HEK293 (cell line): Measurements from ENCODE around the gene HOXA10.
A peak's percentile ranks its signal among the peaks of the same experiment; 100 is the strongest.

Source experiments
- BCL11B ChIP-seq: fragments of 450-650 bp; formaldehyde crosslinking; IDR thresholded peaks from 2 replicates; pipeline ENCODE4 v1.5.1; 2016; ENCODE audit warnings: low read depth, missing biosample characterization, missing genetic modification characterization
- EGR2 ChIP-seq: fragments of 450-650 bp; formaldehyde crosslinking; IDR thresholded peaks from 2 replicates; pipeline ENCODE4 v1.5.1; 2016; ENCODE audit warnings: low read depth, missing biosample characterization, missing genetic modification characterization
- GLIS2 ChIP-seq: fragments of 450-650 bp; formaldehyde crosslinking; IDR thresholded peaks from 2 replicates; pipeline ENCODE4 v1.5.1; 2016; ENCODE audit warnings: missing biosample characterization, missing genetic modification characterization
- IKZF3 ChIP-seq: fragments of 450-650 bp; IDR thresholded peaks from 2 replicates; pipeline ENCODE4 v1.5.0; 2018; ENCODE audit warnings: missing biosample characterization, mild to moderate bottlenecking, missing genetic modification characterization, moderate library complexity
- KLF10 ChIP-seq: fragments of 450-650 bp; IDR thresholded peaks from 2 replicates; pipeline ENCODE4 v1.5.1; 2018; ENCODE audit warnings: missing biosample characterization, mild to moderate bottlenecking, missing genetic modification characterization
- KLF8 ChIP-seq: fragments of 450-650 bp; formaldehyde crosslinking; IDR thresholded peaks from 2 replicates; pipeline ENCODE4 v1.5.1; 2016; ENCODE audit warnings: missing biosample characterization, missing genetic modification characterization
- MYNN ChIP-seq: fragments of 450-650 bp; formaldehyde crosslinking; IDR thresholded peaks from 2 replicates; pipeline ENCODE4 v1.5.1; 2016; ENCODE audit warnings: missing biosample characterization, missing genetic modification characterization, borderline replicate concordance
- SETDB1 ChIP-seq: IDR thresholded peaks from one replicate; pipeline ENCODE4 v1.6.1; 2017; ENCODE audit warnings: mild to moderate bottlenecking, low read length, moderate library complexity, mixed read lengths; ENCODE audit not compliant: insufficient read length
- ZBTB21 ChIP-seq: fragments of 450-650 bp; formaldehyde crosslinking; IDR thresholded peaks from 2 replicates; pipeline ENCODE4 v1.5.1; 2017; ENCODE audit warnings: missing biosample characterization, missing genetic modification characterization
- ZEB2 ChIP-seq: fragments of 450-650 bp; formaldehyde crosslinking; IDR thresholded peaks from 2 replicates; pipeline ENCODE4 v1.5.1; 2016; ENCODE audit warnings: missing biosample characterization, missing genetic modification characterization
- ZFHX2 ChIP-seq: fragments of 450-650 bp; formaldehyde crosslinking; conservative IDR thresholded peaks from 2 replicates; pipeline ENCODE4 v1.5.1; 2016; ENCODE audit warnings: missing biosample characterization, missing genetic modification characterization
- ZFP37 ChIP-seq: fragments of 450-650 bp; formaldehyde crosslinking; IDR thresholded peaks from 2 replicates; pipeline ENCODE4 v1.5.1; 2016; ENCODE audit warnings: missing biosample characterization, missing genetic modification characterization
- ZNF10 ChIP-seq: fragments of 450-650 bp; formaldehyde crosslinking; IDR thresholded peaks from 2 replicates; pipeline ENCODE4 v1.5.1; 2017; ENCODE audit warnings: missing biosample characterization, missing genetic modification characterization
- ZNF112 ChIP-seq: fragments of 450-650 bp; formaldehyde crosslinking; IDR thresholded peaks from 2 replicates; pipeline ENCODE4 v1.5.0; 2017; ENCODE audit warnings: missing biosample characterization, missing genetic modification characterization
- ZNF138 ChIP-seq: fragments of 450-650 bp; formaldehyde crosslinking; IDR thresholded peaks from 2 replicates; pipeline ENCODE4 v1.5.1; 2016; ENCODE audit warnings: missing biosample characterization, missing genetic modification characterization, borderline replicate concordance
- ZNF184 ChIP-seq: fragments of 450-650 bp; IDR thresholded peaks from 2 replicates; pipeline ENCODE4 v1.5.1; 2018; ENCODE audit warnings: missing biosample characterization, mild to moderate bottlenecking, missing genetic modification characterization
- ZNF2 ChIP-seq: fragments of 450-650 bp; formaldehyde crosslinking; IDR thresholded peaks from 2 replicates; pipeline ENCODE4 v1.5.1; 2016; ENCODE audit warnings: missing biosample characterization, missing genetic modification characterization
- ZNF248 ChIP-seq: fragments of 450-650 bp; formaldehyde crosslinking; IDR thresholded peaks from 2 replicates; pipeline ENCODE4 v1.5.1; 2017; ENCODE audit warnings: missing biosample characterization, missing genetic modification characterization
- ZNF416 ChIP-seq: fragments of 450-650 bp; formaldehyde crosslinking; IDR thresholded peaks from 2 replicates; pipeline ENCODE4 v1.5.1; 2016; ENCODE audit warnings: missing biosample characterization, missing genetic modification characterization
- ZNF423 ChIP-seq: fragments of 450-650 bp; formaldehyde crosslinking; IDR thresholded peaks from 2 replicates; pipeline ENCODE4 v1.5.1; 2016; ENCODE audit warnings: missing biosample characterization, missing genetic modification characterization
- ZNF48 ChIP-seq: fragments of 450-650 bp; formaldehyde crosslinking; IDR thresholded peaks from 2 replicates; pipeline ENCODE4 v1.5.1; 2016; ENCODE audit warnings: missing biosample characterization, missing genetic modification characterization
- ZNF521 ChIP-seq: fragments of 450-650 bp; formaldehyde crosslinking; IDR thresholded peaks from 2 replicates; pipeline ENCODE4 v1.5.1; 2017; ENCODE audit warnings: missing biosample characterization, mild to moderate bottlenecking, missing genetic modification characterization
- ZNF621 ChIP-seq: fragments of 450-650 bp; formaldehyde crosslinking; IDR thresholded peaks from 2 replicates; pipeline ENCODE4 v1.5.1; 2017; ENCODE audit warnings: missing biosample characterization, missing genetic modification characterization
- ZNF707 ChIP-seq: fragments of 450-650 bp; formaldehyde crosslinking; IDR thresholded peaks from 2 replicates; pipeline ENCODE4 v1.5.1; 2016; ENCODE audit warnings: missing biosample characterization, missing genetic modification characterization
- ZNF776 ChIP-seq: fragments of 450-650 bp; formaldehyde crosslinking; IDR thresholded peaks from 2 replicates; pipeline ENCODE4 v1.5.0; 2017; ENCODE audit warnings: missing biosample characterization, missing genetic modification characterization, borderline replicate concordance
- ZNF791 ChIP-seq: fragments of 450-650 bp; formaldehyde crosslinking; IDR thresholded peaks from 2 replicates; pipeline ENCODE4 v1.5.1; 2016; ENCODE audit warnings: missing biosample characterization, missing genetic modification characterization
- ZNF837 ChIP-seq: fragments of 450-650 bp; formaldehyde crosslinking; IDR thresholded peaks from 2 replicates; pipeline ENCODE4 v1.5.1; 2016; ENCODE audit warnings: missing biosample characterization, missing genetic modification characterization
- ZSCAN23 ChIP-seq: fragments of 450-650 bp; formaldehyde crosslinking; IDR thresholded peaks from 2 replicates; pipeline ENCODE4 v1.5.1; 2016; ENCODE audit warnings: missing biosample characterization, missing genetic modification characterization
- TF ChIP-seq, protein P1 (sequence below): fragments of 450-650 bp; formaldehyde crosslinking; IDR thresholded peaks from 2 replicates; pipeline ENCODE4 v1.5.1; 2016; ENCODE audit warnings: missing biosample characterization, missing genetic modification characterization, borderline replicate concordance
- TF ChIP-seq, protein P2 (sequence below): fragments of 450-650 bp; formaldehyde crosslinking; IDR thresholded peaks from 2 replicates; pipeline ENCODE4 v1.5.1; 2017; ENCODE audit warnings: missing biosample characterization, missing genetic modification characterization
- TF ChIP-seq, protein P3 (sequence below): fragments of 450-650 bp; formaldehyde crosslinking; IDR thresholded peaks from 2 replicates; pipeline ENCODE4 v1.5.1; 2017; ENCODE audit warnings: missing biosample characterization, missing genetic modification characterization
- TF ChIP-seq, protein P4 (sequence below): fragments of 450-650 bp; formaldehyde crosslinking; IDR thresholded peaks from 2 replicates; pipeline ENCODE4 v1.5.1; 2016; ENCODE audit warnings: missing biosample characterization, missing genetic modification characterization

HOXA10 gene

DNA sequence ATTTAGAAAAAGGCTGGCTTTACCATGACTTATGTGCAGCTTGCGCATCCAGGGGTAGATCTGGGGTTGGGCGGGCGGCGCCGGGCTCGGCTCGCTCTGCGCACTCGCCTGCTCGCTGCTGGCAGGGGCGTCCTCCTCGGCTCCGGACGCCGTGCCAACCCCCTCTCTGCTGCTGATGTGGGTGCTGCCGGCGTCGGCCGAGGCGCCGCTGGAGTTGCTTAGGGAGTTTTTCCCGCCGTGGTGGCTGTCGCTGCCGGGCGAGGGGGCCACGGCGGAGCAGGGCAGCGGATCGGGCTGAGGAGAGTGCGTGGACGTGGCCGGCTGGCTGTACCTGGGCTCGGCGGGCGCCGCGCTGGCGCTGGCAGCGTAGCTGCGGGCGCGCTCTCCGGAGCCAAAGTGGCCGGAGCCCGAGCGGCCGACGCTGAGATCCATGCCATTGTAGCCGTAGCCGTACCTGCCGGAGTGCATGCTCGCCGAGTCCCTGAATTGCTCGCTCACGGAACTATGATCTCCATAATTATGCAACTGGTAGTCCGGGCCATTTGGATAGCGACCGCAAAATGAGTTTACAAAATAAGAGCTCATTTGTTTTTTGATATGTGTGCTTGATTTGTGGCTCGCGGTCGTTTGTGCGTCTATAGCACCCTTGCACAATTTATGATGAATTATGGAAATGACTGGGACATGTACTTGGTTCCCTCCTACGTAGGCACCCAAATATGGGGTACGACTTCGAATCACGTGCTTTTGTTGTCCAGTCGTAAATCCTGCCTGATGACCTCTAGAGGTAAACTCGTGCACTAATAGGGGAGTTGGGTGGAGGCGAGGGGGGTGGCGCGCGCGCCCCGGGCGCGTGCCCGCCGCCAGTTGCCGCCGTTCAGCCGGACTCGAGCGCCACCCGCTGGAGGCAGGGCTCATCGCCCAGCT, 30.8 kb downstream of the HOXA10 start, which contains the start of gene HOXA5 (continued):
- TF ChIP-seq, protein P1, sequence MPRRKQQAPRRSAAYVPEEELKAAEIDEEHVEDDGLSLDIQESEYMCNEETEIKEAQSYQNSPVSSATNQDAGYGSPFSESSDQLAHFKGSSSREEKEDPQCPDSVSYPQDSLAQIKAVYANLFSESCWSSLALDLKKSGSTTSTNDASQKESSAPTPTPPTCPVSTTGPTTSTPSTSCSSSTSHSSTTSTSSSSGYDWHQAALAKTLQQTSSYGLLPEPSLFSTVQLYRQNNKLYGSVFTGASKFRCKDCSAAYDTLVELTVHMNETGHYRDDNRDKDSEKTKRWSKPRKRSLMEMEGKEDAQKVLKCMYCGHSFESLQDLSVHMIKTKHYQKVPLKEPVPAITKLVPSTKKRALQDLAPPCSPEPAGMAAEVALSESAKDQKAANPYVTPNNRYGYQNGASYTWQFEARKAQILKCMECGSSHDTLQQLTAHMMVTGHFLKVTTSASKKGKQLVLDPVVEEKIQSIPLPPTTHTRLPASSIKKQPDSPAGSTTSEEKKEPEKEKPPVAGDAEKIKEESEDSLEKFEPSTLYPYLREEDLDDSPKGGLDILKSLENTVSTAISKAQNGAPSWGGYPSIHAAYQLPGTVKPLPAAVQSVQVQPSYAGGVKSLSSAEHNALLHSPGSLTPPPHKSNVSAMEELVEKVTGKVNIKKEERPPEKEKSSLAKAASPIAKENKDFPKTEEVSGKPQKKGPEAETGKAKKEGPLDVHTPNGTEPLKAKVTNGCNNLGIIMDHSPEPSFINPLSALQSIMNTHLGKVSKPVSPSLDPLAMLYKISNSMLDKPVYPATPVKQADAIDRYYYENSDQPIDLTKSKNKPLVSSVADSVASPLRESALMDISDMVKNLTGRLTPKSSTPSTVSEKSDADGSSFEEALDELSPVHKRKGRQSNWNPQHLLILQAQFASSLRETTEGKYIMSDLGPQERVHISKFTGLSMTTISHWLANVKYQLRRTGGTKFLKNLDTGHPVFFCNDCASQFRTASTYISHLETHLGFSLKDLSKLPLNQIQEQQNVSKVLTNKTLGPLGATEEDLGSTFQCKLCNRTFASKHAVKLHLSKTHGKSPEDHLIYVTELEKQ (tag by site-specific recombination) = peak; percentile 84
- no peak for TF ChIP-seq ZNF48 (tag by site-specific recombination)
- no peak for TF ChIP-seq ZNF776 (tag by site-specific recombination)
- TF ChIP-seq, protein P2, sequence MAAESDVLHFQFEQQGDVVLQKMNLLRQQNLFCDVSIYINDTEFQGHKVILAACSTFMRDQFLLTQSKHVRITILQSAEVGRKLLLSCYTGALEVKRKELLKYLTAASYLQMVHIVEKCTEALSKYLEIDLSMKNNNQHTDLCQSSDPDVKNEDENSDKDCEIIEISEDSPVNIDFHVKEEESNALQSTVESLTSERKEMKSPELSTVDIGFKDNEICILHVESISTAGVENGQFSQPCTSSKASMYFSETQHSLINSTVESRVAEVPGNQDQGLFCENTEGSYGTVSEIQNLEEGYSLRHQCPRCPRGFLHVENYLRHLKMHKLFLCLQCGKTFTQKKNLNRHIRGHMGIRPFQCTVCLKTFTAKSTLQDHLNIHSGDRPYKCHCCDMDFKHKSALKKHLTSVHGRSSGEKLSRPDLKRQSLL (tag by site-specific recombination) = no peak
- no peak for TF ChIP-seq ZNF791 (tag by site-specific recombination)
- TF ChIP-seq ZNF416 (tag by site-specific recombination) = no peak
- peak; percentile 75; the same call in 1 of the 2 replicates for TF ChIP-seq KLF10 (tag by site-specific recombination)
- no peak for TF ChIP-seq ZNF521 (tag by site-specific recombination)
- no peak for TF ChIP-seq ZNF621 (tag by site-specific recombination)
- peak; percentile 58; the same call in 1 of the 2 replicates for TF ChIP-seq GLIS2 (tag by site-specific recombination)
- TF ChIP-seq ZNF2 (tag by site-specific recombination) = no peak
- 0 out of 2 replicates have a peak, but pooled peaks have one; percentile 13 for TF ChIP-seq EGR2 (tag by site-specific recombination)
- no peak for TF ChIP-seq ZNF10
- TF ChIP-seq ZNF423 = no peak
- TF ChIP-seq ZSCAN23 = no peak
- no peak for TF ChIP-seq BCL11B
- peak; percentile 76 for TF ChIP-seq ZEB2 (tag by site-specific recombination)
- TF ChIP-seq, protein P3, sequence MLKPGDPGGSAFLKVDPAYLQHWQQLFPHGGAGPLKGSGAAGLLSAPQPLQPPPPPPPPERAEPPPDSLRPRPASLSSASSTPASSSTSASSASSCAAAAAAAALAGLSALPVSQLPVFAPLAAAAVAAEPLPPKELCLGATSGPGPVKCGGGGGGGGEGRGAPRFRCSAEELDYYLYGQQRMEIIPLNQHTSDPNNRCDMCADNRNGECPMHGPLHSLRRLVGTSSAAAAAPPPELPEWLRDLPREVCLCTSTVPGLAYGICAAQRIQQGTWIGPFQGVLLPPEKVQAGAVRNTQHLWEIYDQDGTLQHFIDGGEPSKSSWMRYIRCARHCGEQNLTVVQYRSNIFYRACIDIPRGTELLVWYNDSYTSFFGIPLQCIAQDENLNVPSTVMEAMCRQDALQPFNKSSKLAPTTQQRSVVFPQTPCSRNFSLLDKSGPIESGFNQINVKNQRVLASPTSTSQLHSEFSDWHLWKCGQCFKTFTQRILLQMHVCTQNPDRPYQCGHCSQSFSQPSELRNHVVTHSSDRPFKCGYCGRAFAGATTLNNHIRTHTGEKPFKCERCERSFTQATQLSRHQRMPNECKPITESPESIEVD = peak; percentile 72
- TF ChIP-seq ZBTB21 = peak; percentile 66; the same call in 1 of the 2 replicates
- TF ChIP-seq ZNF184 (tag by site-specific recombination) = no peak
- no peak for TF ChIP-seq ZNF138 (tag by site-specific recombination)
- TF ChIP-seq, protein P4, sequence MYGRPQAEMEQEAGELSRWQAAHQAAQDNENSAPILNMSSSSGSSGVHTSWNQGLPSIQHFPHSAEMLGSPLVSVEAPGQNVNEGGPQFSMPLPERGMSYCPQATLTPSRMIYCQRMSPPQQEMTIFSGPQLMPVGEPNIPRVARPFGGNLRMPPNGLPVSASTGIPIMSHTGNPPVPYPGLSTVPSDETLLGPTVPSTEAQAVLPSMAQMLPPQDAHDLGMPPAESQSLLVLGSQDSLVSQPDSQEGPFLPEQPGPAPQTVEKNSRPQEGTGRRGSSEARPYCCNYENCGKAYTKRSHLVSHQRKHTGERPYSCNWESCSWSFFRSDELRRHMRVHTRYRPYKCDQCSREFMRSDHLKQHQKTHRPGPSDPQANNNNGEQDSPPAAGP (tag by site-specific recombination) = peak; percentile 71
- peak; percentile 53; the same call in 1 of the 2 replicates for TF ChIP-seq KLF8 (tag by site-specific recombination)
- no peak for TF ChIP-seq ZNF112
- TF ChIP-seq ZNF837 (tag by site-specific recombination) = no peak
- peak; percentile 77 for TF ChIP-seq ZFHX2 (tag by site-specific recombination)
- no peak for TF ChIP-seq ZNF707 (tag by site-specific recombination)
- no peak for TF ChIP-seq ZNF248 (tag by site-specific recombination)
- TF ChIP-seq IKZF3 = no peak
- no peak for TF ChIP-seq SETDB1
- peak; percentile 93 for TF ChIP-seq MYNN (tag by site-specific recombination)
- TF ChIP-seq ZFP37 = no peak
